GM23338 (cell line): ENCODE measurements around the gene FLT1. TPM values are rescaled to one million over a fixed set of nuclear protein-coding genes. Genes with fewer than 3 reads are reported as not detected.

ENCODE experiments used
- ATAC-seq: fragments of 200-7000 bp; cut with Tn5 transposase; 3 replicates; pipeline ENCODE4 v1.9.1; 2020
- DNase-seq: peaks from one replicate; pipeline ENCODE4 v3.0.0-alpha.2; 2015; ENCODE audit warnings: low spot score
- H2AFZ ChIP-seq: fragments of 200-600 bp; sonication (generic); 2 replicates; pipeline ENCODE4 v1.8.0; 2016; ENCODE audit warnings: antibody characterized with exemption, mild to moderate bottlenecking, moderate library complexity
- H3F3A ChIP-seq: fragments of 200-600 bp; sonication (generic); replicated peaks from 2 replicates; pipeline ENCODE4 v1.8.0; 2017; ENCODE audit warnings: antibody characterized with exemption, mixed run types, low read depth
- H3K27ac ChIP-seq: fragments of 200-600 bp; sonication (generic); 2 replicates; pipeline ENCODE4 v1.6.1; 2016; ENCODE audit warnings: low read depth
- H3K27me3 ChIP-seq: fragments of 200-600 bp; sonication (generic); 2 replicates; pipeline ENCODE4 v1.8.0; 2016; ENCODE audit warnings: mild to moderate bottlenecking, mixed run types, moderate library complexity; ENCODE audit not compliant: insufficient read depth
- H3K36me3 ChIP-seq: fragments of 200-600 bp; sonication (generic); 2 replicates; pipeline ENCODE4 v1.8.0; 2016; ENCODE audit warnings: mild to moderate bottlenecking; ENCODE audit not compliant: insufficient read depth
- H3K4me1 ChIP-seq: fragments of 200-600 bp; sonication (generic); 2 replicates; pipeline ENCODE4 v1.8.0; 2016; ENCODE audit warnings: mild to moderate bottlenecking, moderate library complexity; ENCODE audit not compliant: insufficient read depth
- H3K4me2 ChIP-seq: fragments of 200-600 bp; sonication (generic); 2 replicates; pipeline ENCODE4 v1.7.1; 2017; ENCODE audit warnings: mixed run types
- H3K4me3 ChIP-seq: fragments of 200-600 bp; sonication (generic); 2 replicates; pipeline ENCODE4 v1.6.1; 2016; ENCODE audit warnings: mixed run types
- H3K79me2 ChIP-seq: fragments of 200-600 bp; sonication (generic); replicated peaks from 2 replicates; pipeline ENCODE4 v1.8.0; 2017; ENCODE audit warnings: mild to moderate bottlenecking; ENCODE audit not compliant: insufficient read depth
- H3K9me2 ChIP-seq: fragments of 200-600 bp; sonication (generic); 2 replicates; pipeline ENCODE4 v1.8.0; 2017; ENCODE audit not compliant: insufficient read depth
- H4K20me1 ChIP-seq: fragments of 200-600 bp; sonication (generic); replicated peaks from 2 replicates; pipeline ENCODE4 v1.8.0; 2017; ENCODE audit warnings: mild to moderate bottlenecking; ENCODE audit not compliant: insufficient read depth
- H3K27ac Mint-ChIP-seq: 2 replicates; pipeline ENCODE4 v1.8.0; 2020; ENCODE audit warnings: inconsistent platforms, mild to moderate bottlenecking, moderate library complexity, mixed read lengths
- H3K27me3 Mint-ChIP-seq: 3 replicates; pipeline ENCODE4 v1.8.0; 2022; ENCODE audit warnings: low read depth, mild to moderate bottlenecking, moderate library complexity, mixed read lengths, inconsistent platforms; ENCODE audit not compliant: insufficient read depth, poor library complexity
- H3K36me3 Mint-ChIP-seq: 3 replicates; pipeline ENCODE4 v1.8.0; 2021; ENCODE audit warnings: low read depth, mild to moderate bottlenecking, inconsistent platforms, moderate library complexity, mixed read lengths
- H3K4me1 Mint-ChIP-seq: 3 replicates; pipeline ENCODE4 v1.8.0; 2020; ENCODE audit warnings: mild to moderate bottlenecking, inconsistent platforms, mixed read lengths
- H3K4me3 Mint-ChIP-seq: 3 replicates; pipeline ENCODE4 v1.8.0; 2021; ENCODE audit warnings: moderate library complexity, mild to moderate bottlenecking, inconsistent platforms, mixed read lengths
- H3K9me3 Mint-ChIP-seq: 3 replicates; pipeline ENCODE4 v1.8.0; 2020; ENCODE audit warnings: moderate library complexity, mild to moderate bottlenecking, inconsistent platforms, mixed read lengths
- CTCF ChIP-seq, 2 experiments: fragments of 200-600 bp in 1 of 2; sonication (generic) in 1 of 2; conservative IDR thresholded peaks; 2 replicates each; pipeline versions ENCODE4 v1.5.1 to v1.6.1; 2016 to 2017; ENCODE audit warnings: antibody characterized with exemption in 2 of 2, low read depth in 2 of 2, mild to moderate bottlenecking in 2 of 2, moderate library complexity in 1 of 2
- ETS1 ChIP-seq: IDR thresholded peaks from 2 replicates; pipeline ENCODE4 v1.6.1; 2016; ENCODE audit warnings: antibody characterized with exemption
- EZH2phosphoT487 ChIP-seq: fragments of 200-600 bp; sonication (generic); IDR thresholded peaks from one replicate; pipeline ENCODE4 v1.8.1; 2018; ENCODE audit warnings: antibody characterized with exemption; ENCODE audit not compliant: unreplicated experiment
- JUNB ChIP-seq: IDR thresholded peaks from one replicate; pipeline ENCODE4 v1.6.1; 2016; ENCODE audit warnings: antibody characterized with exemption; ENCODE audit not compliant: unreplicated experiment
- NANOG ChIP-seq: IDR thresholded peaks from 2 replicates; pipeline ENCODE4 v1.6.1; 2016; ENCODE audit warnings: antibody characterized with exemption, borderline replicate concordance
- ZNF331 ChIP-seq: fragments of 250-450 bp; sonication (Bioruptor Pico); IDR thresholded peaks from 2 replicates; pipeline ENCODE4 v1.5.0; 2020; ENCODE audit warnings: low read depth, mild to moderate bottlenecking, moderate library complexity
- ZNF462 ChIP-seq: fragments of 250-450 bp; sonication (Bioruptor Pico); IDR thresholded peaks from 2 replicates; pipeline ENCODE4 v1.5.0; 2020; ENCODE audit warnings: mild to moderate bottlenecking, moderate library complexity
- polyA plus RNA-seq: library from polyadenylated mRNA; unstranded; fragments of >200 nt; fragmentation: Nextera tagmentation; extraction: Ambion mirVana; gene quantifications from 2 replicates; pipeline ENCODE4 v1.2.1, GENCODE V29; 2016
- total RNA-seq: library from RNA; depleted of rRNA; stranded (reverse); fragments of >200 nt; shearing (Covaris generic); gene quantifications from 2 replicates; pipeline ENCODE4 v1.2.3, GENCODE V29; 2014

FLT1 gene
- total and polyA plus RNA-seq, 2 experiments from 2014 or later = 26.8 to 116 TPM

- TF ChIP-seq CTCF (conservative IDR thresholded peaks at IDR 0.05; ENCODE audit: low read depth in 2 of 2) (no peak), ETS1 (no peak)
These were observed 147.2 kb downstream of the FLT1 start (continued) for GRCh38 chr13:28347456-28348371.

- H4K20me1 ChIP-seq = peaks cover 3% of the 10 kb centered on the region; the same call in 1 of the 2 replicates
- no peak overlapping the region for H2AFZ ChIP-seq
- no peaks in the 10 kb centered on the region for H3F3A ChIP-seq
- no peaks in the 10 kb centered on the region for H3K9me2 ChIP-seq
- H3K36me3 ChIP-seq = peaks cover 12% of the 10 kb centered on the region; the same call in 1 of the 2 replicates
- Mint-ChIP-seq H3K4me3 (no peak overlapping the region), H3K9me3 (no peaks in the 10 kb centered on the region), H3K36me3 (peaks cover 16% of the 10 kb centered on the region), H3K27ac (no peak overlapping the region), H3K27me3 (peaks cover 9% of the 10 kb centered on the region), H3K4me1 (peaks cover 14% of the 10 kb centered on the region)
- H3K27me3 ChIP-seq = no peaks in the 10 kb centered on the region
- DNase-seq (peak; percentile 61), ATAC-seq (peak; percentile 22; the same call in 2 of the 3 replicates)
- H3K27ac ChIP-seq = no peak overlapping the region
- no peak overlapping the region for H3K4me3 ChIP-seq
- TF ChIP-seq NANOG (no peak), EZH2phosphoT487 (no peak)
- no peaks in the 10 kb centered on the region for H3K79me2 ChIP-seq
- H3K4me1 ChIP-seq = peaks cover 12% of the 10 kb centered on the region
- no peak overlapping the region for H3K4me2 ChIP-seq
These were observed 148.8 kb downstream of the FLT1 start for GRCh38 chr13:28346154-28346553.

GRCh38 chr13:28344163-28344562 lies 150.8 kb downstream of the FLT1 start:
- peak overlapping the region; percentile 59; the same call in 1 of the 2 replicates for H3K27ac ChIP-seq
- Mint-ChIP-seq H3K36me3 (peaks cover 16% of the 10 kb centered on the region), H3K27ac (no peak overlapping the region; the same call in 1 of the 2 replicates)
- no peak for TF ChIP-seq ZNF462 (CRISPR knock-in tag)
- TF ChIP-seq ETS1 = no peak
- TF ChIP-seq ZNF331 (CRISPR knock-in tag) = no peak
- no peak for TF ChIP-seq JUNB

More at GRCh38 chr13:28344163-28344562, 150.8 kb downstream of the FLT1 start:
- peaks cover 21% of the 10 kb centered on the region; the same call in 1 of the 2 replicates for H3K36me3 ChIP-seq
- ATAC-seq (no peak), DNase-seq (no peak)
- no peaks in the 10 kb centered on the region for H3K9me2 ChIP-seq
- H3K4me1 ChIP-seq = 0 out of 2 replicates have a peak, but pooled peaks cover 8% of the 10 kb centered on the region
- H3K4me2 ChIP-seq = no peak overlapping the region
- no peaks in the 10 kb centered on the region for H3K79me2 ChIP-seq
- peaks cover 9% of the 10 kb centered on the region for H3K27me3 Mint-ChIP-seq
- no peak overlapping the region for H2AFZ ChIP-seq
- H3K27me3 ChIP-seq = no peaks in the 10 kb centered on the region
- H3K4me3 Mint-ChIP-seq = no peak overlapping the region
- H3K4me3 ChIP-seq = no peak overlapping the region
- H3K4me1 Mint-ChIP-seq = peaks cover 9% of the 10 kb centered on the region; the same call in 2 of the 3 replicates
- H3F3A ChIP-seq = no peaks in the 10 kb centered on the region
- H3K9me3 Mint-ChIP-seq = no peaks in the 10 kb centered on the region
- no peaks in the 10 kb centered on the region; the same call in 1 of the 2 replicates for H4K20me1 ChIP-seq
